GM18505 (cell line): ENCODE data around the gene PDE1A.

Source experiments
- ATAC-seq: cut with Tn5 transposase; IDR thresholded peaks from one replicate; pipeline ENCODE4 v1.9.1; 2021; ENCODE audit not compliant: unreplicated experiment
- POLR2A ChIP-seq: IDR thresholded peaks from 4 replicates; pipeline ENCODE4 v1.6.1; 2011; ENCODE audit warnings: borderline replicate concordance; ENCODE audit not compliant: insufficient read depth, insufficient read length; ENCODE audit errors: extremely low read depth

Gene PDE1A

GRCh38 chr2:182226807-182227206, 200.0 kb downstream of the PDE1A start:
- TF ChIP-seq POLR2A = no peak
- no peak for ATAC-seq

GRCh38 chr2:182224669-182225068, 202.2 kb downstream of the PDE1A start:
- no peak for ATAC-seq
- TF ChIP-seq POLR2A = no peak

GRCh38 chr2:182220998-182221397, 205.8 kb downstream of the PDE1A start:
- no peak for TF ChIP-seq POLR2A
- no peak for ATAC-seq

GRCh38 chr2:182220335-182220734, 206.5 kb downstream of the PDE1A start:
- no peak for ATAC-seq
- TF ChIP-seq POLR2A = no peak

- TF ChIP-seq POLR2A = no peak
- ATAC-seq = no peak
Observed at GRCh38 chr2:182210669-182211068, 216.2 kb downstream of the PDE1A start.

- ATAC-seq = no peak
- TF ChIP-seq POLR2A = no peak
Observed at GRCh38 chr2:182208421-182208820, 218.4 kb downstream of the PDE1A start.

- peak; percentile 57 for ATAC-seq
- TF ChIP-seq POLR2A = no peak
Observed at GRCh38 chr2:182207049-182207746, 219.6 kb downstream of the PDE1A start.

- no peak for ATAC-seq
- TF ChIP-seq POLR2A = no peak
Observed at GRCh38 chr2:182197529-182197928, 229.3 kb downstream of the PDE1A start.

- no peak for ATAC-seq
- no peak for TF ChIP-seq POLR2A
Observed at GRCh38 chr2:182193291-182193690, 233.5 kb downstream of the PDE1A start.

- no peak for ATAC-seq
- TF ChIP-seq POLR2A = no peak
Observed at GRCh38 chr2:182191061-182191460, 235.8 kb downstream of the PDE1A start.

GRCh38 chr2:182187130-182187529, 239.7 kb downstream of the PDE1A start:
- no peak for ATAC-seq
- TF ChIP-seq POLR2A = no peak

- no peak for ATAC-seq
- TF ChIP-seq POLR2A = no peak
Observed at GRCh38 chr2:182186132-182186735, 240.6 kb downstream of the PDE1A start.

GRCh38 chr2:182182436-182182835, 244.4 kb downstream of the PDE1A start:
- ATAC-seq = no peak

GRCh38 chr2:182181381-182181780, 245.5 kb downstream of the PDE1A start:
- no peak for ATAC-seq
- no peak for TF ChIP-seq POLR2A

More at GRCh38 chr2:182182436-182182835, 244.4 kb downstream of the PDE1A start:
- no peak for TF ChIP-seq POLR2A
